SK-N-SH treated with all-trans-retinoic acid at 6 μM for 48 hours (cell line): ENCODE data around the gene DNAJC17.

Experiments used
- ARNTL ChIP-seq: fragments of 450-650 bp; formaldehyde crosslinking; IDR thresholded peaks from 2 replicates; pipeline ENCODE4 v1.5.0; 2020; ENCODE audit warnings: low read depth, mild to moderate bottlenecking, moderate library complexity, borderline replicate concordance
- BACH2 ChIP-seq: fragments of 250-450 bp; sonication (Bioruptor Pico); IDR thresholded peaks from 2 replicates; pipeline ENCODE4 v1.9.0; 2021; ENCODE audit warnings: mild to moderate bottlenecking, borderline replicate concordance
- ESRRG ChIP-seq: fragments of 250-450 bp; sonication (Bioruptor Pico); IDR thresholded peaks from 2 replicates; pipeline ENCODE4 v1.6.1; 2021; ENCODE audit warnings: mild to moderate bottlenecking
- GLIS3 ChIP-seq: fragments of 250-450 bp; sonication (Bioruptor Pico); IDR thresholded peaks from 2 replicates; pipeline ENCODE4 v1.5.0; 2020; ENCODE audit warnings: mild to moderate bottlenecking, moderate library complexity
- SNAI2 ChIP-seq: fragments of 250-450 bp; sonication (Bioruptor Pico); IDR thresholded peaks from 2 replicates; pipeline ENCODE4 v1.5.0; 2020; ENCODE audit warnings: mild to moderate bottlenecking, moderate library complexity
- TCF4 ChIP-seq: fragments of 250-450 bp; sonication (Bioruptor Pico); IDR thresholded peaks from 2 replicates; pipeline ENCODE4 v1.8.0; 2021; ENCODE audit warnings: mild to moderate bottlenecking, moderate library complexity, borderline replicate concordance
- ZFP3 ChIP-seq: fragments of 250-450 bp; sonication (Bioruptor Pico); IDR thresholded peaks from 2 replicates; pipeline ENCODE4 v1.5.0; 2020; ENCODE audit warnings: mild to moderate bottlenecking, moderate library complexity
- ZFP30 ChIP-seq: fragments of 450-650 bp; formaldehyde crosslinking; IDR thresholded peaks from 2 replicates; pipeline ENCODE4 v1.5.0; 2022; ENCODE audit warnings: mild to moderate bottlenecking, moderate library complexity
- ZNF8 ChIP-seq: fragments of 450-650 bp; formaldehyde crosslinking; IDR thresholded peaks from 2 replicates; pipeline ENCODE4 v1.5.0; 2020; ENCODE audit warnings: mild to moderate bottlenecking, moderate library complexity
- TF ChIP-seq, protein P1 (sequence below): fragments of 250-450 bp; sonication (Bioruptor Pico); IDR thresholded peaks from 2 replicates; pipeline ENCODE4 v1.5.1; 2020; ENCODE audit warnings: low read depth, mild to moderate bottlenecking, moderate library complexity
- TF ChIP-seq, protein P2 (sequence below): fragments of 250-450 bp; sonication (Bioruptor Pico); IDR thresholded peaks from 2 replicates; pipeline ENCODE4 v1.8.0; 2020; ENCODE audit warnings: mild to moderate bottlenecking, moderate library complexity, borderline replicate concordance

DNA sequence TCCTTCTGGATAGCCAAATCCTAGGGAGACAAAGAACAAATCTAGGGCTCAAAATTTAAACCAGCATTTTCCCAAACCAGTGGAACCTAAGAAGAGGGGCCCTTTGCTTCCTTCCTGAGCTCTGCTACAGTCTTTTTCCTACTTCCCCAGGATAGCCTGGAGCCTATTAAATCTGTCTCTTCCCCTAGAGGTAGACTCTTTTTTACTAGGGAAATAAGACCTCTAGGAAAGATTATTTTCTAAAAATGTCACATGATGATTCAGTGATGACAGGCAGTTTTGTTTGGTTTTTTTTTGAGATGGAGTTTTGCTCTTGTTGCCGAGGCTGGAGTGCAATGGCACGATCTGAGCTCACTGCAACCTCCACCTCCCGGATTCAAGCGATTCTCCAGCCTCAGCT lies 70.7 kb downstream of the DNAJC17 start:
- TF ChIP-seq SNAI2 (CRISPR knock-in tag) (no peak), ESRRG (CRISPR knock-in tag) (no peak), ZFP3 (no peak), TCF4 (CRISPR knock-in tag) (no peak), ZFP30 (CRISPR knock-in tag) (no peak), ZNF8 (no peak), GLIS3 (CRISPR knock-in tag) (no peak), BACH2 (CRISPR knock-in tag) (no peak), ARNTL (CRISPR knock-in tag) (no peak)
- TF ChIP-seq, protein P1, sequence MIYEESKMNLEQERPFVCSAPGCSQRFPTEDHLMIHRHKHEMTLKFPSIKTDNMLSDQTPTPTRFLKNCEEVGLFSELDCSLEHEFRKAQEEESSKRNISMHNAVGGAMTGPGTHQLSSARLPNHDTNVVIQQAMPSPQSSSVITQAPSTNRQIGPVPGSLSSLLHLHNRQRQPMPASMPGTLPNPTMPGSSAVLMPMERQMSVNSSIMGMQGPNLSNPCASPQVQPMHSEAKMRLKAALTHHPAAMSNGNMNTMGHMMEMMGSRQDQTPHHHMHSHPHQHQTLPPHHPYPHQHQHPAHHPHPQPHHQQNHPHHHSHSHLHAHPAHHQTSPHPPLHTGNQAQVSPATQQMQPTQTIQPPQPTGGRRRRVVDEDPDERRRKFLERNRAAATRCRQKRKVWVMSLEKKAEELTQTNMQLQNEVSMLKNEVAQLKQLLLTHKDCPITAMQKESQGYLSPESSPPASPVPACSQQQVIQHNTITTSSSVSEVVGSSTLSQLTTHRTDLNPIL (CRISPR knock-in tag), result no peak
- TF ChIP-seq, protein P2, sequence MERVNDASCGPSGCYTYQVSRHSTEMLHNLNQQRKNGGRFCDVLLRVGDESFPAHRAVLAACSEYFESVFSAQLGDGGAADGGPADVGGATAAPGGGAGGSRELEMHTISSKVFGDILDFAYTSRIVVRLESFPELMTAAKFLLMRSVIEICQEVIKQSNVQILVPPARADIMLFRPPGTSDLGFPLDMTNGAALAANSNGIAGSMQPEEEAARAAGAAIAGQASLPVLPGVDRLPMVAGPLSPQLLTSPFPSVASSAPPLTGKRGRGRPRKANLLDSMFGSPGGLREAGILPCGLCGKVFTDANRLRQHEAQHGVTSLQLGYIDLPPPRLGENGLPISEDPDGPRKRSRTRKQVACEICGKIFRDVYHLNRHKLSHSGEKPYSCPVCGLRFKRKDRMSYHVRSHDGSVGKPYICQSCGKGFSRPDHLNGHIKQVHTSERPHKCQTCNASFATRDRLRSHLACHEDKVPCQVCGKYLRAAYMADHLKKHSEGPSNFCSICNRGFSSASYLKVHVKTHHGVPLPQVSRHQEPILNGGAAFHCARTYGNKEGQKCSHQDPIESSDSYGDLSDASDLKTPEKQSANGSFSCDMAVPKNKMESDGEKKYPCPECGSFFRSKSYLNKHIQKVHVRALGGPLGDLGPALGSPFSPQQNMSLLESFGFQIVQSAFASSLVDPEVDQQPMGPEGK (CRISPR knock-in tag), result no peak
